Activated T-helper 1 cell treated with anti-CD3 and anti-CD28 coated beads, Interleukin-2, amount 50 U/mL, for 16 hours (primary cell): ENCODE measurements around the gene CHST1.
A peak's percentile ranks its signal among the peaks of the same experiment; 100 is the strongest.

Experiments used
- DNase-seq, 2 donors: peaks; one replicate each; pipeline ENCODE4 v3.0.0-alpha.2; 2020; ENCODE audit warnings: low read depth in 1 of 2, low spot score in 1 of 2

CHST1 gene

DNA sequence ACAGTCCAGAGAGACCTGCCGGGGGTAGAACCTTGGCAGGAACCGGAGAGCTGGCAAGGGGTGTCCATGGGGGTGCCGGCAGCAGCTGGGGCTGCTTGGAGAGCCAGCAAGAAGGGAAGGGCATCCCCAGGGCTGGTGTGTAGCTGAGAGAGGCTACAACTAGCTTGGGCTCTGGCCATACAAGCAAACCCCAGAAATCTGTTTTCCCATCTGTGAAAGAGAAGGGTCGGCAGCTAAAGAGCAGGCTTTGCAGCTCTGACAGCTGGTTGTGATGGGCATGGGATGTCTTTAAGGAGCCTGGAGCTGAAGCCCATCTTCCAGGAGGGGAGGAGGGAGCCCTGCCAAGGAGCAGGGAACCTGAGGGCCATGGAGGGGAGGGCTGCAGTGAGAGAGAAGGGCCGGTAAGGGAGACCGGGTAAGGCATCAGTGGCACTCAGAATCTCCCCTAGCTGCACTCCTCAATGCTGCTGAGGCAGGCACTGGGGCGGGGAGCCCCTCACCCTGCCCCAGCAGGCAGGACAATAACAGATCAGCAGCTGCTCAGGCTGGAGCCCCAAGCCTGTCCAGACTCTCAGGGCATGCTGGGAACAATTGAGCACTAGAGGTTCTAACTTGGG, 3.9 kb downstream of the CHST1 start:
- no peak for DNase-seq

DNA sequence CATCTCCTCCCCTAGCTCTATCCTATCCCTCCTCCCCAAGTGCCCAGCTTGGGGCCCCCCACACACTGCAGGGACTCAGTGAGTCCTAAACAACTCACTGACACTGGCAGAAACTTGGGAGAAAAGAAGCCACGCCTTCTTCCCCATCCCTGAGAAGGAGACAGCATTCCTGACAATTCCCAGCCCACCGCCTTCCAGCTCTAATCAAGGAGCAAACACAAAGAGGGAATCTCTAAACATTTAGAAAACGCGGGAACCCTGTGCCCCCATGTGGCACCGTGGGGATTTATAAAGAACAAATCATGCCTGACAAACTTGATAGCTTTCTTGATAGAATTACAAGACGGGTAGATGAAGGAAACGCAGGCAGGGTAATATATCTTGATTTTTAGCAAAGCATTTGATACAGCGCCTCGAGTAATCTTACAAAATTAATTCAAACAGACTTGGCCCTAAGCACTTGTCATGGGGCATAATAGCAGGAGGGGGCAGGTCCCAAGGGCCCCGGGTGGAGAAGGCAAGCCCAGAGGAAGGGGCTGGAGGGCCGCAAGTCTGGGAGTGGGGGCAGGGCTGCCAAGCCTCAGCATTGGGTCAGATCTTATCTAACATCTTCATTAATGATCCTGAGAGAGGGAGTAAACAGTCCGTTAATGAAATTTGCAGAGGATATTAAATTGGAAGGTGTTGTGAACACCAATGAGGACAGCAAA, 4.5 kb downstream of the CHST1 start:
- no peak for DNase-seq

DNA sequence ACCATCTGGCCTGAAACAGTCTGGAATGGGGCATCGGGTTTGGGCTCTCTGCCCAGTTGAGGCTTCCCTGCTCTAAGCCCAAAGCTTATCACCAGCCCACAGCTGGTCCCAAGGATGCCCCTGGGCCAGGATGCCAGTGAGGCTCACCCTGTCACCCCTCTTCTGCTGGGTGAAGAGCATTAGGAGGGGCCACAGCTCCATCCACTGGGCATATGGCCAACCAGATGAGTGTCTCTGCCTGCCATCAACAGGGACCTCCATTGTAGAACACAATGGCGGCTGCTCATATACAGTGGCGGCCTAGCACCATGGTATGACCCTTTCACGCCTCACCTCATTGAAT, 5.6 kb downstream of the CHST1 start:
- DNase-seq = no peak

DNA sequence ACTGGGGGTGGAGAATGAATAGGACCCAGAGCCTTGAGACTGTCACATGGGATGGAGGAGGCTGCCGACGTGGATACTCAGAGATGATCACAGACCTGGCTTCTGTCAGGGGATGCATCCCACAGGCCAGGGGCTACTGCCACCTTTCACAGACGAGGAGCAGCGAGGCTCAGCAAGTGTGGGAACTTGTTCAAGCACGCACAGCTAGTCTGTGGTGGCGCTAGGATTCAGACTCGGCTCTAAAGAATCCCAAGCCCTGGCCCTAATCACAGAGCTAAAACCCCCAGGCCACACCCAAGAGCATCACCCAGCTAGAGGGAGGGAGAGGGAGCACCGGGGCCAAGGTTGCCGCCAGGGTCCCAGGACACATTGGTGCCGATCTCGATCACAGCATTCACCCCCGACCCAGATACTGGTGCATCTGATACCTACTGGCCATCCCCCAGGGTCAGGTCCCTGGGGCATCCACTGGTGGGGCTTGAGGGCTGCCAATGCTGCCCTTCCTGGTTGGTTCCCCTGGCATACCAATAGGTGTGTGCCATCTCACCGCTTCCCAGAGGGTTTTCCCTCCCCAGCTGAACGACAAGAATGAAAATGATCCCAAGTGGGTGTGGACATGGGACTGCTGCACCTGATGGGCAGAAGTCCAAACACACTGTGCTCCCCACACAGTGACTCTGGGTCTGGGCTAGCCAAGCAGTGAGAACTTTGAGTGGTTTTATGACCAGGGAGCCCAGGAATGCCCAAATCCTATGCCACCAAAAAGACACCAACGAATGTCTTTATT, 6.2 kb downstream of the CHST1 start:
- DNase-seq = no peak

DNA sequence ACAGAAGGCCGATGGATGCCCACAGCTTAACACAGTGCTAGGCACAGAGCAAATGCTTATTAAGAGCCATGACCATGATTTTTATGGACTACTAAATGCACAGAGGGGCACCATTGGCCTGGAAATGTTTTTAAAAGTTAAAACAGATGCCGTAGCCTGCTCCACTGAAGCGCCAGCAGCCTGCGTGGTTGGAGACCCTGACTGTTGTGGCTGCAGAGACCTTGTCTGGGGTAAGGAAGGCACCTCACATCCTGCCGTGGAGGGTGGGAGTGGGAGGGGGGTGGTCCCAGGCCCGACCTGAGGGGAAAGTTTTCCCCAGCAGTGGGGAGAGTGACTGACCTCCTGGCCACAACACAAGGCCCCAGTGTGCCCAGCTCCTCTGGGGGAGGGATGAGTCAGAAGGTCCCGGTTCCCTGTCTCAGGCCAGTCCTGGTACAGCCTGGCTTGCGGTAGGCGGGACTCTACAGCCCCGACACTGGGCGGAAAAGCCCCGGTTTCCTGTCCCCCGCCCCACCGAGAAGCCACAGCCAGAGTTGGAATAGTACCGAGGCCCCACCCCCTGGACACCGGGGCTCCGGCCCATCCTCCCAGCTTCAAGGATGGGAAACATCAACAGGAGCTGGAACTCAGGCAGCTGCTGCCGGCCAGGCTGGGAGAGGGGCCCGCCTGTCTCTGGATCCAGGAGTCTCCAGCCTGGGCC, 7.0 kb downstream of the CHST1 start:
- no peak for DNase-seq

DNA sequence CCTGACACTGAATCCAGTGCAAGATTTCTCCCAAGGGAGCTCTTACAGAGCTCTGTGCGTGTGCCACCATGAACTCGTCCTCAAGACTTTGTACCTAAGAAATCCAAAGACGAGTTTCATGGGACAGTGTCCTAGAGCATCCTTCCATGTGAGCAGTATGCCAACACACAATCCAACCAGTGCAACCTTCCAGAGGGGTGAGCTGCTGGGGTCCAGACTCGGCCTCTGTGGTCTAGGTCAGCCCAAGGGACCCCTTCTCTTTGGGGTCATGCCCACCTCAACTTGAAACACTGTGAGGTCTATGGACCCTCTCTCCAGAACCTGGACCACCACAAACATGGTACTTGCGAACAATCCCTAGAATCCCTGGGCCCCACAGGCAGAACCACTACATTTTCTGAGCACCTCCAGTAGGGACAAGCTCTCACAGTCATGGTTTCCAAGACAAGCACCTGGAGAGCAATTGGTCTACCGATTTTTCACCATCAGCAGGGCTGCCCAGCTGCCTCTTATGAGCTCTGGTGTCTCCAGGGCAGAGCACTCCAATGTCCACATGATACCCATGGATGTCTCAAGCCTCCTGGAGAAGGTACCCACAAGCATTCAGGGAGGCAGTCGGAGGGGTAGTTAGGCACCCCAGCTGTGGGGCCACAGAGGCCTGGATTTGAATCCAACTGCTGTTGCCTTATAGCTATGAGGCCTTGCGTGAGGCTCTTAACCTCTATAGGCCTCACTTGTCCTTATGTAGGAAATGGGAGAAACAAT, 7.7 kb downstream of the CHST1 start:
- DNase-seq = no peak

DNA sequence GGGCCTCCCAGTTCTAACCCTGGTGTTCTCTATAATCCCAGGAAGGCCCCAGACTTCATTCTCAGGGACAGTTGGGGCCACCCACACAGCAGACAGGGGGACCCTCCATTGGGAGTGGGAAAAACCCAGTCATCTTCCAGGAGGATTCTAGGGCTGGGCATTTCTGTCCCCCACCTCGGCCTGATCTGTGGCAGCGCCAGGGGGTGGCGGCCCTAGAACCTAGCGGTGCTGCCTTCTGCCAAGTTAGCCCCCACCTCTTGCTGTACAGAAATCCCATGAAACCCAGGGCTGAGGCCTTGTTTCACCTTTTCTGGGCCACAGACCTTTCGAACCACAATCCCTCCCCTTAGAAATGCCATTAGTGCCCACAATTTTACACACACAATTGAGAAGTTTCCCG, 9.6 kb downstream of the CHST1 start:
- no peak for DNase-seq

DNA sequence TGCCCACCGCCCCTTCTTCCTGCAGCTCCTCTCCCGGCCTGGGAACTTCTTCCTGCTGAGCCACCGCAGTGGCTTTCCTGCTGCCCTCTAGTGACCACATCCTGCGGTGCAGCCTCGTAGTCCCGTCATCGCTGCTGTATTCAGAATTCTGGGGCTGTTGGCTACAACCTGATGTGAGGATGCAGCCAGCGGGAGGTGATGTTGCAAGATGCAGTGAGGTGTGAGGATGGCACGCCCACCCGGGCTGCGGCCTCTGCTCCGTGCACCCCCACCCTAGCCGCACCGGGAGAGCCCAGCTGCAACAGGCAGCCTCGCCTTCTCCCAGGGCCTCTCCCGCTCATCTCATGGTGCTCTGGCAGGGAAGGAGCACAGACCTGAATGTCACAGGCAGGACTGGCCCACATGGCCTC, 10.1 kb downstream of the CHST1 start:
- DNase-seq = peak; percentile 27

DNA sequence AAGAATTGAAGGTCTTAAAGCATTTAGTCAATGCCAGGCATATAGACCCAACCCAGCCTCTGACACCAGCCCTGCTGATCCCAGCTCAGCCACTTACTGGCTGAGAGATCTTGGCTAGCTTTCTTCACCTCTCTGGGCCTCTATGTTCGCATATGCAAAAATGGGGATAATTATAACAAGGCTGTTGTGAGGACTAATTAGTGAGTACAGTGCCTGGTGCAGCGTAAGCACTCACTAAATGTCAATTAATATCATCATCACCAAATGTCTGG, 10.5 kb downstream of the CHST1 start:
- no peak for DNase-seq

DNA sequence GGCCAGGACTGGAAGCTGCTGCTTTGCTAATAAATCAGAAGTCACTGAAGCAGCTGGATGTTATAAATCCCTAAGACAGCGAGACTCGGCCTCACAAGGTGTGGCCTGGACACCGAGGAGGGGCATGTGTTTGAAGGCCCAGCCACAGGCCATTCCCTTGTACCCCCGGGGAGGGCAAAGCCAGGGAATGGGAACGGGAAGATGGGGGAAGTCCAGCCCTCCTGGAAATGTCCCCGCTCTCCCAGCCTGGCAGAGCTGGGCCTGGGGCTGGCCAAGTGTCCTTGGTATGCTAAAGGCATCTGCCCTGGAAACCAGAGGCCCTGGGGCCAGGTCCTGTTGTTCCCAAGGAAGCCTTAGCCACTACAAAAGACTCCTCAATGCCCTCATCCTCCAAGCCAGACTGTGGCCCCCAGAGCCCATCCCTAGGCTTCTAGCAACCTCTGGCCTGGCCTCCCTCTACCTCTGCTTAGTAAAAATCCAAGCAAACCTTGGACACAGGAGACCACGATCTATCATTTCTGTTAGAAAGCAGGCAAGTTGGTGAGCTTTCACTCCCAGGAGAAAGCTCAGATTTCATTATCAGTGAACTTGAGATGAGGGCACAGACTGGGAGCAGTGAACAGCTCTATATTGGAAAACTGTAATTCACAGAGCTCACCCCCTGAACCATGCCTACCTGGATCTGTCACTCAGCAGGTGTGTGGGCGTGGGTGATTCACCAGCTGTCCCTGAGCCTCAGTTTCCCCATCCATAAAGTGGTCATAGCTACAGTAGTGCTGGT, 11.0 kb downstream of the CHST1 start:
- DNase-seq = no peak

DNA sequence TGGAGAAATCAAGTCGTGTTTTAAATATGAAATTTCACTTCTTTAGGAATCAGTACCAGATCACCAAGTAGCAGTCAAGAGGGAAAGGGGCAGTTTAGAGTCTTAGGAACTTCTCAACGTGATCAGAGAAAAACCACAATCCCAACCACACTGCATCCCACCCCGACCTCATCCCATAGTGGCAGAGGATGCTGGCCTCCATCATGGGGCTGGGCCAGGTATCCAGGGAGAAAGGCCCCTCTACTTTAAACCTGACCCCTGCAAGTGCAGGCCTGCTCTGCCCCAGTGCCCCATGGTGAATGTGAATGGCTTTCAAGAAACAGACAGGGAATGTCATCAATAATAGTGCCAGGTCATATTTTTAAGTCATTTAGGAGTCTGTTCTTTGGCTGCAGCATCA, 12.1 kb downstream of the CHST1 start:
- DNase-seq = no peak

DNA sequence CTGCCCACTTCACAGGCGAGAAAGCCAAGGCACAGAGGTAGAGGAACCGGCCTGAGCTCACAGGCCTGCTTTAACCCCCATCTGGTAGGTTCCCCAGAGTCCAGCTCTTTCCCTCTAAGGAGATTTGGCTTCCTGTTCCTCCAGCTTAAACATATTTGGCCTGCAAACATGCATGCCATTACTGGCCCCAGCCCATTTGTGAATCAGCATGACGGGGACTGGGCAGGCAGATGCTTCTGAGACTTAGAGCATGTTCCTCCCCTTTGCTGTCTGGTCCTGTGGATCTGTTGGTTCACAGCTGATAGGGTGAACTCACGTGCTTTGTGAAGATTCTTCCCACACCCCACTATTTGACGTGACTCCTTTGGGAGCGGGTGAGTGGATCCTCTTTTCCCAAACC, 12.6 kb downstream of the CHST1 start:
- no peak for DNase-seq

DNA sequence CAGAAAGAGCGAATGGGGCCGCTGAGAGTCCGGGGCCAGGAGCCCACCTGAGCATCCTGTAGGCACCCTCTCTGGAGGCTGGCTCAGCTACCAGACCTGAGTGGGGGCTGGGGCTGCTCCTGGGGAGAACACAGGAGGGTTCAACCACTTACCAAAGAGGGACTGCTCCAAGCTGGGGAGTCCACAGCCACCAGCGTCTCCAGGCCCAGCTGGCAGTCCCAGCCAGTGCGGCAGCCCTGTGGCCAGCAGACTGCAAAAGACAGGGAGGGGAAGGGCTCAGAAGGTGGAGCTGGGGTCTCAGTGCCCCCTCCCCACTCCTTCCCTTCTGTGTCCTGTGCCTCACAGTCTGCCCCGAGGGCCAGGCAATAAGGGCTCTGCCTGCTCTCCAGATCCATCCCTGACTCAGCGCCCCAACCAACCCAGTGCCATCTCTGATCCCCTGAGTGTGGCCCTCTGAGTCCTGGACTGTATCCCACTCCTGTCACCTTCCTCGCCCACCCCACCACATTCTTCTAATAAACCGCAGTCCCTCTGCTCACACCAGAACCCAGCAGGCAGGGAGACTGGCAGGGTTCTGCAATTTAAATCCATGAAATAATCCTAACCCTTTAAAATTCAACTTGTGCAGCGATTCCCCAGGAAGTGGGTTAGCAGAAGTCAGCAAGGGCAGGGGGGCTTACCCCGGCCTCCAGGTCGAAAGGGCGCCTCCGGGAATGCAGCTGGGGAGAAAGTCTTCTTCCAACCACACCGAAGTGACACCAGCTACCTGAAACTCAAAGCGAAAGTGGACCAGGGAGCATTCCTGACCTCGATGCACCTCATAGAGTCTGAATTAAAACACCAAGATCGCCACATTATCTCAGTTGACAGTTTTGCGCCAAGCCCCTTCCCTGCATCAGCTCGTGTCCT, 13.3 kb downstream of the CHST1 start:
- no peak for DNase-seq

DNA sequence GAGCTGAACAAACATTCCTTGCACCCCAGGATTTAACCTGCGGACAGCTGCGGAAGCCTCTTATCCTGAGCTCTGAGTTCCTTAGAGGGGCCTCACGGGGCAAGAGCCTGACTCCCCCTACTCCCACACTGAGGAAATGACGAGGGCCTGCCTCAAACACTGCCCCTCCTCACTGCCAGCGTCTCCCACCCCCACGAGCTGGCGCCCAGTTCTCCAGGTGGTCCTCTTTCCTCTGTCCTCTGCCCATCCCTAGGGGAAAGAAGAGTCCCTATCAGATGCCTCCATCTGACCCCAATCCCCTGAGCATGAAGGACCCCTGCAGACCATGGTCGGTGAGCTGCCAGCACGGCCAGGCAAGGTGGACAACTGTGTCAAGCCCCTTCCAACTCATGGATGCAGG, 14.3 kb downstream of the CHST1 start:
- DNase-seq = no peak

DNA sequence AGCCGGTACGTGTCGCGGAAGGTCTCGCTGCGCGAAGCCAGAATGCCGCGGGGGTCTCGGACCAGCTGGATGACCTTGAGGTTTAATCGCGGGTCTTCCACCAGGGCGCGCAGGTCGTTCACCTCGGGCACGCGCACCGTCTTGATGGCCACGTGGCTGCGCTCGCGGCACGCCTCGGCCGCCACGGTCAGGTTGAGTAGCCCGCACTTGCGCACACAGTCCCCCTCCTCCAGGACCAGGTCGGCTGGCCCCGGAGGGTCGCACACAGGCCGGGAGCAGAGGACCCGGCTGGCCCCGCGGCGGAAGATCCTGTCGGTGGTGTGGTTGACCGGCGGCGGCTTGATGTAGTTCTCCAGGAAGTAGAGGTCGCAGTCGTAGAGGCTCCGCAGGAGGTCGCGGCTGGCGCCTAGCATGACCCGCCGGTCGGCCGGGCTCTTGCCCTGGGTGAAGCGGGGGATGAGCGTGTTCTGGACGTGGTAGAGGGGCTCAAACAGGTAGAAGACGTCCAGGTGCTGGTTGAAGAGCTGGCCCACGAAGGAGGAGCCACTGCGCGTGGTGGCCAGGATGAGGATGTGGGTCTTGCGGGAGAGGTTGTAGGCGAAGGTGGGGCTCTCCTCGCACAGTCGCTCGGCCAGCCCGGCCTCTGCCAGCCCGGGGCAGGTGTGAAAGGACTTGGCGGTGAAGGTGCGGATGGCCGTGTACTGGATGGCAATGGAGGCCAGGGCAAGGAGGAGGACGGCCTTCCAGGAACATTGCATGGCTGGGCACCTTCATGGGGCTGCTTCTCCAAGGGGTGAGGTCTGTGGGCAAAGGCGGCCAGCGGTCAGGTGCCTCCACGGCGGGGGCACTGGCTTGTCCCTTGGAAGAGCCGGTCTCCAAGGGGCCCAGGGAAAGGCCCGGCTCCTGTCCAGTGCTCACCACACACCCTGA, 15.0 kb downstream of the CHST1 start:
- no peak for DNase-seq

DNA sequence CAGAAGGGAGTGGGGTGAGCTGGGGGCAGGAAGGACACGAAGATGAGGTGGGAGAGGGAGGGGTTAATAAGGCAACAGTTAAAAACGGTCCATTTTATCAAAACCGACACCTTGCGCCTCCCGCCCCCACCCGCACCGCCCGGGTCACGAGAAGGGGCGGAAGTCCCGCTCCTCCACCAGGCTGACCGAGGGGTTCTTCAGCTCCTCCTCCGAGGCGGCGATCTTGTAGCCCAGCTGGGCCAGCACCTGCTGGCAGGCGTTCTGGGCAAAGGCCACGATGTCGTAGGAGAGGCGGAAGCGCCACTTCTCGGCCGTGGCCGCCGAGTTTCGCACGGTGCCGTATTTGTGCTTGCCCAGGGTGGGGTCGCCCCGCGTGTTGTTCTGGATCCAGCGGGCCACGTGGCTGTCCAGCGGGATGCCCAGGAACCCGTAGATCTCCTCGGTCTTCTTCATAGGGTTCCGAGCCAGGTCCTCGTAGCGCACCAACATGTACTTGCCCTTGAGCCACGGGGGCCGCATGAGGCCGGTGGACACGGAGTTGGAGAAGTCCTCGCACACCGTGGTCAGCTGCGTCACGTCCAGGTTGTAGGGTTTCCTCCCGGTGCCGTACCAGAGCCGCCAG, 15.8 kb downstream of the CHST1 start:
- no peak for DNase-seq

DNA sequence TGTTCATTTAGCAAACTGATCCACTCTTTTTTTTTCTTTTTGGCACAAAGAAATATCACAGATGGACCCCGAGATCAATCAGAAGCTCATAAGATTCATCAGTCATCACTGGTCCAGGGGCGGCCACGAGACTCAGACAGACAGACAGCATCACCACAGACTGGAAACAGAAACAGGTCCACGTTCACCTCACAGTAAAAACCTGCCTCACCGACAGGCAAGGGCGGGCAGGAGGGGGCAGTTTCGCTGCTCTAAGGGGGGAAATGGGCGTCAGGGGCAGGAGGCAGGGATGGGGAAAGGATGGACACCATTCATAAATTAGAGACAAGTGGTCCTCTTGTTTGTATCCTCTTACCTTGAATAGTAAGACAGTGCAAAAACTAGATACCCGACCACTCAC, 16.5 kb downstream of the CHST1 start:
- no peak for DNase-seq

DNA sequence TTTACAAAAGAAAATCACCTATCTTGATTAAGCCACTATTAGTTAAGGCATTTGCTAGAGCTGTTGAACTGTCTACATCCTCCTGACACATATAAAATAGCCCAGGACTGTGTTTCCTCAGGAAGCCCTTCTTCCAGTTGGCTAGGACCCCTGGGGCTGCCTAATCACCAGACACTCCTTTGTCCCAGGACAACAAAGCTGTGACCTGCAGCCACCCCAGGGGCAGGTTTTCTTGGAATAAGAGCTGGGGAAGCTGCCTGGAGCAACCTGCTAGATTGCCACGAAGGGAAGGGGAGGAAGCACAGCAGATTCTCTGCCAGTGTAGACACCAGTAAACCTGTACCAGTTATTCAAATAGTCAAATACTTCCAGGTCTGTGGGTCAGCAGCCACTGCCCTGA, 17.6 kb downstream of the CHST1 start:
- DNase-seq = no peak
